HG03280 (cell line): ENCODE data around the gene VTI1A.

Experiments used
- ATAC-seq: cut with Tn5 transposase; IDR thresholded peaks from one replicate; pipeline ENCODE4 v1.9.1; 2021; ENCODE audit warnings: mild to moderate bottlenecking, moderate library complexity; ENCODE audit not compliant: unreplicated experiment

The VTI1A gene

GRCh38 chr10:112631501-112632400, 184.7 kb downstream of the VTI1A start:
- no peak for ATAC-seq

GRCh38 chr10:112634096-112634830, 187.2 kb downstream of the VTI1A start:
- ATAC-seq = no peak

GRCh38 chr10:112637901-112638300, 190.9 kb downstream of the VTI1A start:
- ATAC-seq = no peak

- ATAC-seq = no peak
These were observed 192.3 kb downstream of the VTI1A start for GRCh38 chr10:112639298-112639697.

GRCh38 chr10:112640638-112641037, 193.6 kb downstream of the VTI1A start:
- ATAC-seq = no peak

- ATAC-seq = no peak
These were observed 196.7 kb downstream of the VTI1A start for GRCh38 chr10:112643600-112644264.

- ATAC-seq = no peak
These were observed 197.2 kb downstream of the VTI1A start for GRCh38 chr10:112644265-112644645.

GRCh38 chr10:112649006-112649821, 202.2 kb downstream of the VTI1A start:
- no peak for ATAC-seq

GRCh38 chr10:112649822-112650152, 202.8 kb downstream of the VTI1A start:
- no peak for ATAC-seq

- no peak for ATAC-seq
These were observed 203.6 kb downstream of the VTI1A start for GRCh38 chr10:112650588-112651030.

GRCh38 chr10:112653215-112653614, 206.2 kb downstream of the VTI1A start:
- no peak for ATAC-seq

- ATAC-seq = no peak
These were observed 206.8 kb downstream of the VTI1A start for GRCh38 chr10:112653851-112654250.

- ATAC-seq = no peak
These were observed 207.8 kb downstream of the VTI1A start for GRCh38 chr10:112654794-112655193.

- ATAC-seq = no peak
These were observed 208.7 kb downstream of the VTI1A start for GRCh38 chr10:112655722-112656121.

GRCh38 chr10:112658465-112658864, 211.4 kb downstream of the VTI1A start:
- no peak for ATAC-seq

- ATAC-seq = no peak
These were observed 212.1 kb downstream of the VTI1A start for GRCh38 chr10:112658900-112659638.

GRCh38 chr10:112663234-112664125, 216.5 kb downstream of the VTI1A start:
- no peak for ATAC-seq

GRCh38 chr10:112666094-112666493, 219.1 kb downstream of the VTI1A start:
- ATAC-seq = no peak

GRCh38 chr10:112669989-112670388, 223.0 kb downstream of the VTI1A start:
- no peak for ATAC-seq
